GM12878 (cell line): ENCODE data around the gene DDX10. TPM values are rescaled to one million over a fixed set of nuclear protein-coding genes. Genes with fewer than 3 reads are reported as not detected.

Experiments used
- ATAC-seq: fragments of 200-7000 bp; cut with Tn5 transposase; 3 replicates; pipeline ENCODE4 v1.9.1; 2020; ENCODE audit warnings: mild to moderate bottlenecking, moderate library complexity
- BruUV-seq: library from RNA; stranded (reverse); fragments of 400-500 nt; replicated peaks from 2 replicates; lab custom pipeline; 2021; lab: Mats Ljungman, UMichigan
- CTCF ChIA-PET: fragments of 300-600 bp; sonication (Branson Sonifier 250); formaldehyde crosslinking; extraction: SDS; loops from one replicate; lab custom pipeline; 2021; ENCODE audit warnings: inconsistent platforms; lab: Yijun Ruan, JAX
- POLR2A ChIA-PET: fragments of 350-600 bp; formaldehyde crosslinking; extraction: SDS; loops from one replicate; lab custom pipeline; 2021; ENCODE audit warnings: inconsistent platforms; lab: Charles Lee
- RAD21 ChIA-PET: fragments of 300-600 bp; sonication (Branson Sonifier 250); formaldehyde crosslinking; loops from one replicate; lab custom pipeline; 2023; ENCODE audit warnings: antibody characterized with exemption; ENCODE audit not compliant: unreplicated experiment; lab: Charles Lee
- SMC1A ChIA-PET: fragments of 300-600 bp; sonication (Branson Sonifier 250); formaldehyde crosslinking; loops from one replicate; lab custom pipeline; 2023; ENCODE audit not compliant: unreplicated experiment, uncharacterized antibody; lab: Charles Lee
- DNase-seq: peaks from one replicate; pipeline ENCODE4 v3.0.0-alpha.2; 2011; ENCODE audit warnings: low read depth, low spot score
- FAIRE-seq: peaks from 3 replicates; lab custom pipeline; 2011; peaks lifted over from hg19 to GRCh38; lab: Jason Lieb, UNC
- H2AFZ ChIP-seq: 2 replicates; pipeline ENCODE4 v1.6.0; 2011; ENCODE audit warnings: low read depth, low read length, control low read depth; ENCODE audit not compliant: control insufficient read depth
- H3K27ac ChIP-seq: 2 replicates; pipeline ENCODE4 v1.5.1; 2011; ENCODE audit warnings: control low read depth; ENCODE audit not compliant: control insufficient read depth, insufficient read depth
- H3K27me3 ChIP-seq, 2 experiments: replicated peaks in 1 of 2; 2 replicates each; pipeline versions ENCODE4 v1.6.0 to v1.6.1; 2011; ENCODE audit warnings: low read length in 1 of 2; ENCODE audit not compliant: control insufficient read depth in 2 of 2, insufficient read depth in 2 of 2
- H3K36me3 ChIP-seq, 2 experiments: 2 replicates each; pipeline ENCODE4 v1.5.1; 2011; ENCODE audit warnings: low read length in 1 of 2; ENCODE audit not compliant: control insufficient read depth in 2 of 2, insufficient read depth in 2 of 2
- H3K4me1 ChIP-seq: 2 replicates; pipeline ENCODE4 v1.6.1; 2011; ENCODE audit warnings: mild to moderate bottlenecking, low read length, moderate library complexity, mixed read lengths; ENCODE audit not compliant: control insufficient read depth, insufficient read depth
- H3K4me2 ChIP-seq: 2 replicates; pipeline ENCODE4 v1.6.0; 2011; ENCODE audit warnings: control low read depth; ENCODE audit not compliant: control insufficient read depth, insufficient read depth
- H3K4me3 ChIP-seq: fragments of 200-600 bp; sonication (generic); 2 replicates; pipeline ENCODE4 v1.5.1; 2016
- H3K79me2 ChIP-seq: 2 replicates; pipeline ENCODE4 v1.6.0; 2011; ENCODE audit warnings: low read length; ENCODE audit not compliant: control insufficient read depth, insufficient read depth
- H3K9ac ChIP-seq: 2 replicates; pipeline ENCODE4 v1.8.0; 2011; ENCODE audit warnings: low read length, control low read depth, mixed read lengths; ENCODE audit not compliant: control insufficient read depth, insufficient read depth
- H3K9me3 ChIP-seq: replicated peaks from 3 replicates; pipeline ENCODE4 v1.5.1; 2011; ENCODE audit warnings: mild to moderate bottlenecking, low read length; ENCODE audit not compliant: control insufficient read depth, insufficient read depth
- H4K20me1 ChIP-seq: 2 replicates; pipeline ENCODE4 v1.6.0; 2011; ENCODE audit not compliant: control insufficient read depth, insufficient read depth
- ASH2L ChIP-seq: fragments of 300-600, 200-600 bp; sonication (generic); IDR thresholded peaks from 2 replicates; pipeline ENCODE4 v1.6.1; 2017; ENCODE audit warnings: low read depth, mild to moderate bottlenecking, borderline replicate concordance
- BRCA1 ChIP-seq: IDR thresholded peaks from 2 replicates; pipeline ENCODE4 v1.6.1; 2011; ENCODE audit warnings: low read depth, low read length, improper control_type of control experiment
- CHD2 ChIP-seq: IDR thresholded peaks from 2 replicates; pipeline ENCODE4 v1.6.1; 2011; ENCODE audit warnings: low read depth, low read length, improper control_type of control experiment, borderline replicate concordance
- CHD4 ChIP-seq: fragments of 200-600 bp; sonication (generic); IDR thresholded peaks from 2 replicates; pipeline ENCODE4 v1.6.1; 2016; ENCODE audit warnings: mild to moderate bottlenecking
- FOS ChIP-seq: IDR thresholded peaks from 3 replicates; pipeline ENCODE4 v1.6.1; 2011; ENCODE audit warnings: borderline replicate concordance; ENCODE audit not compliant: insufficient read length; ENCODE audit errors: extremely low read depth
- NFYA ChIP-seq: IDR thresholded peaks from 2 replicates; pipeline ENCODE4 v1.6.1; 2011; ENCODE audit warnings: low read depth, mild to moderate bottlenecking, low read length, improper control_type of control experiment, borderline replicate concordance
- NRF1 ChIP-seq: conservative IDR thresholded peaks from 2 replicates; pipeline ENCODE4 v1.6.1; 2011; ENCODE audit warnings: mild to moderate bottlenecking, low read depth, low read length, improper control_type of control experiment
- PAX5 ChIP-seq: IDR thresholded peaks from 2 replicates; pipeline ENCODE4 v1.6.1; 2011; ENCODE audit warnings: low read depth, low read length, borderline replicate concordance
- PML ChIP-seq: IDR thresholded peaks from 2 replicates; pipeline ENCODE4 v1.6.1; 2012; ENCODE audit warnings: low read length, inconsistent platforms
- RUNX3 ChIP-seq: IDR thresholded peaks from 2 replicates; pipeline ENCODE4 v1.6.1; 2012; ENCODE audit warnings: low read length, inconsistent platforms
- SP1 ChIP-seq: IDR thresholded peaks from one replicate; pipeline ENCODE4 v1.6.1; 2011; ENCODE audit warnings: low read depth, low read length
- ZNF687 ChIP-seq: fragments of 450-650 bp; IDR thresholded peaks from 2 replicates; pipeline ENCODE4 v1.6.1; 2017; ENCODE audit warnings: mild to moderate bottlenecking, moderate library complexity
- ZZZ3 ChIP-seq: IDR thresholded peaks from 2 replicates; pipeline ENCODE4 v1.6.1; 2011; ENCODE audit warnings: low read depth; ENCODE audit not compliant: control insufficient read depth, insufficient read length
- WGBS: methylation state at CpG from one replicate; pipeline ENCODE4 v1.1.6; 2016; ENCODE audit warnings: low lambda C conversion rate; ENCODE audit not compliant: insufficient replicate concordance, insufficient coverage; ENCODE audit errors: missing lambda C conversion rate; 5-methylcytosine and 5-hydroxymethylcytosine counted together
- in situ Hi-C: fragments of 300-500 bp; cut with MboI; formaldehyde crosslinking; loops from 9 replicates; pipeline ENCODE4 v1.14.3; 2018; ENCODE audit warnings: mixed read lengths
- intact Hi-C: fragments of 100-400 bp; cut with micrococcal nuclease; formaldehyde crosslinking; loops from one replicate; pipeline ENCODE4 v1.14.2; 2022; ENCODE audit not compliant: unreplicated experiment
- polyA plus RNA-seq, 11 experiments: library from polyadenylated mRNA; depleted of rRNA in 4 of 11; unstranded in 6 of 11; stranded (reverse) in 5 of 11; fragments of >200 nt; fragmentation: Nextera tagmentation in 4 of 11; fragmentation: Illumina TruSeq in 1 of 11; extraction: Ambion mirVana in 4 of 11; extraction: Trizol in 1 of 11; gene quantifications; 1 replicate in 1 of 11; 2 replicates in 10 of 11; pipeline versions ENCODE4 v1.2.1 to v1.2.3, GENCODE V29; 2011 to 2016; ENCODE audit warnings: inconsistent platforms in 2 of 11, missing spikeins in 2 of 11, low read depth in 1 of 11
- total RNA-seq, 4 experiments: library from RNA; depleted of rRNA in 3 of 4; stranded (reverse); fragments of >200 nt in 3 of 4; fragmentation: Illumina TruSeq in 1 of 4; extraction: Trizol in 1 of 4; gene quantifications; 2 replicates each; pipeline versions ENCODE4 v1.2.1 to v1.2.3, GENCODE V29; 2013 to 2021
- TF ChIP-seq, protein P1 (sequence below): IDR thresholded peaks from 2 replicates; pipeline ENCODE4 v1.6.1; 2012; ENCODE audit warnings: low read depth, low read length, improper control_type of control experiment

The DDX10 gene
- total and polyA plus RNA-seq, 10 of the 15 experiments (the other 5 are each of a cell fraction or from before 2014, with no cell fraction given): 20.9 to 51.5 (median 31.9) TPM

GRCh38 chr11:108693852-108694251 is 29.0 kb downstream of the DDX10 start:
- intact Hi-C loops: loop anchor here (10.0 kb wide), 2 partner anchors 251 to 351 kb away; no protein-coding TSS in a partner anchor
- Histone ChIP-seq H3K79me2 (no peaks in the 10 kb centered on the region), H3K9ac (no peak overlapping the region), H3K4me2 (no peak overlapping the region), H3K27ac (no peak overlapping the region), H3K4me3 (no peak overlapping the region), H3K4me1 (no peaks in the 10 kb centered on the region)
- ATAC-seq: no peak
- SMC1A ChIA-PET: no interaction called here
- TF ChIP-seq ZNF687 (no peak), CHD2 (no peak), SP1 (no peak), RUNX3 (no peak), BRCA1 (no peak), FOS (no peak), PAX5 (no peak), PML (no peak), ASH2L (no peak), ZZZ3 (no peak), CHD4 (no peak), NRF1 (no peak), NFYA (no peak)
- TF ChIP-seq, protein P1, sequence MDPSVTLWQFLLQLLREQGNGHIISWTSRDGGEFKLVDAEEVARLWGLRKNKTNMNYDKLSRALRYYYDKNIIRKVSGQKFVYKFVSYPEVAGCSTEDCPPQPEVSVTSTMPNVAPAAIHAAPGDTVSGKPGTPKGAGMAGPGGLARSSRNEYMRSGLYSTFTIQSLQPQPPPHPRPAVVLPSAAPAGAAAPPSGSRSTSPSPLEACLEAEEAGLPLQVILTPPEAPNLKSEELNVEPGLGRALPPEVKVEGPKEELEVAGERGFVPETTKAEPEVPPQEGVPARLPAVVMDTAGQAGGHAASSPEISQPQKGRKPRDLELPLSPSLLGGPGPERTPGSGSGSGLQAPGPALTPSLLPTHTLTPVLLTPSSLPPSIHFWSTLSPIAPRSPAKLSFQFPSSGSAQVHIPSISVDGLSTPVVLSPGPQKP: no peak
- TF ChIP-seq, all 136 proteins: peak for 0
- H4K20me1 ChIP-seq: no peaks in the 10 kb centered on the region
- CTCF ChIA-PET: no interaction called here
- no peaks in the 10 kb centered on the region for H3K27me3 ChIP-seq
- FAIRE-seq (no peak), DNase-seq (no peak)
- BruUV-seq: no TSS peak
- in situ Hi-C loops: no loop called here
- POLR2A ChIA-PET: no interaction called here
- RAD21 ChIA-PET: no interaction called here
- H3K9me3 ChIP-seq: no peaks in the 10 kb centered on the region
- no peak overlapping the region for H2AFZ ChIP-seq
- H3K36me3 ChIP-seq: peaks cover 2 to 22% of the 10 kb centered on the region in 2 experiments; a peak in 3 of 4 replicates
- WGBS: 93% methylated on average over 2 of the region's 2 CpGs
